Activated CD8-positive, alpha-beta memory T cell treated with anti-CD3 and anti-CD28 coated beads for 24 hours (primary cell): ENCODE results near the gene BICDL1.
"Not testable (repeated sequence)": the region's sequence is repeated elsewhere in the genome, so short reads cannot be mapped to it uniquely, and the experiment has no call there.

Experiments
- DNase-seq: peaks from one replicate; pipeline ENCODE4 v3.0.0-alpha.2; 2020

BICDL1 gene

GRCh38 chr12:120006258-120006975 is 17.4 kb downstream of the BICDL1 start:
- no peak for DNase-seq

- DNase-seq: peak; percentile 78
Observed at GRCh38 chr12:120007272-120007671, 18.2 kb downstream of the BICDL1 start.

DNA sequence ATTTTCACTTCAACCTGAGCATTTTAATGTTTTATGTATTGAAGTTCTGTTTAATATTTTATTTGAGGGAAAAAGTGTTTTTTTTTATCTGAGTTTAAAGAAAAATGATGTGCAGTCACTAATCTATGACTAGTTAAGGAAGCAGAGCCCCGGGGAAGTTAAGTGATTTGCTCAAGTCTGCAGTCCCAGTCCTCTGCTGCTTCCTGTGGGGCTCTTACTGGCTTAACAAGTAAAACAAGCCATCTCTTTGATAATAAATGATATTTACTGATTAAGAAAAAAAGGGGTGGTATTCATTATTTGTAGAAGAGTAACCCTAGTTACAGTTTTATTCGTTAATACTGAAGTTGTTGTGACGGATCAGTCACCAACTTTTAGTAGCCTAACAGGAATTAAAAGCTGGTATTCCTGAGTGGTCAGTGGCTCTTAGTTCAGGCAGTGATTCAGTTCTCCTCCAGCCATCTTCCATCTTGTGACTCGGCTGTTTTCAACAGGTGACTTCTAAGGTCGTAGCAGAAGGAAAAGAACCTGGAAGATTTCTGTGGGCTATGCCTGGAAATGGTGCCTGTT is 21.7 kb downstream of the BICDL1 start:
- DNase-seq: no peak

GRCh38 chr12:120012067-120012621 is 23.1 kb downstream of the BICDL1 start:
- DNase-seq: peak; percentile 80

DNA sequence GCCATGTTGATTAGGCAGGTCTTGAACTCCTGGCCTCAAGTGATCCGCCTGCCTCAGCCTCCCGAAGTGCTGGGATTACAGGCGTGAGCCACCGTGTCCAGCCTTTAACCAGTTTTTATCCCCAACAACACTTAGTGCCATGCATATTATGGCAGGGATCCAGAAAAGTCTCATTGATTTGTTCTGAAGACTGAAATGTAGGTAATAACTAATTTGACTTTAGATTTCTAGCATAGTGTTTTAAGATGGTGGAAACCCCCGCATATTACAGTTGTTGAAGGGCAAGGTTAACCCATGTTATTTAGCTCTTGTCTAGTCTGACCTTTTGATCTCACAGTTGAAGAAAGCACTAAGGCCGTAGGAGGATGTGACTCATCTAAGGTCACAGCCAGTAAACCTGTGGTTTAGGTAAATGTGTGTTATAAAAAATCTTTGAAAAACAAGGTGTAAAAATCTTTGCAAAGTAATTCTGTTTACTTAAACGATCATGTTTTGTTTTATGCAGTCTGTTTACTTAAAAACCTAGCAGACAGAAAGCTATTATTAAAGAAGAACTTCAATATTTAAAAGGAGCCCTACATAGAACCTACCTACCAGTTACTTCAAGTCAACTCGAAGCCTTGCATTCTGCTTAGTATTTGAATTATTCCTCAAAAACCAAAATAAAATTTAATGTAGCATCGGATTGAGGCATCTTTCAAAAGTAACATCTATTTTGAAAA is 24.8 kb downstream of the BICDL1 start:
- DNase-seq: peak; percentile 71

DNA sequence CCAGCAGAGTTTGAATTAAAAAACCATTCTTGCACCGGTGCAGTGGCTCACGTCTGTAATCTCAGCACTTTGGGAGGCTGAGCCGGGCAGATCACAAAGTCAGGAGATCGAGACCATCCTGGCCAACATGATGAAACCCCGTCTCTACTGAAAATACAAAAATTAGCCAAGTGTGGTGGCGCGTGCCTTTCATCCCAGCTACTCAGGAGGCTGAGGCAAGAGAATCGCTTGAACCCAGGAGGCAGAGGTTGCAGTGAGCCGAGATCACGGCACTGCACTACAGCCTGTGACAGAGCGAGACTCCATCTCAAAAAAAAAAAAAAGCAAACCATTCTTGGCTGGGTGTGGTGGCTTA is 25.3 kb downstream of the BICDL1 start:
- DNase-seq: not testable (repeated sequence)

- peak; percentile 69 for DNase-seq
Observed at GRCh38 chr12:120015313-120015712, 26.3 kb downstream of the BICDL1 start.

DNA sequence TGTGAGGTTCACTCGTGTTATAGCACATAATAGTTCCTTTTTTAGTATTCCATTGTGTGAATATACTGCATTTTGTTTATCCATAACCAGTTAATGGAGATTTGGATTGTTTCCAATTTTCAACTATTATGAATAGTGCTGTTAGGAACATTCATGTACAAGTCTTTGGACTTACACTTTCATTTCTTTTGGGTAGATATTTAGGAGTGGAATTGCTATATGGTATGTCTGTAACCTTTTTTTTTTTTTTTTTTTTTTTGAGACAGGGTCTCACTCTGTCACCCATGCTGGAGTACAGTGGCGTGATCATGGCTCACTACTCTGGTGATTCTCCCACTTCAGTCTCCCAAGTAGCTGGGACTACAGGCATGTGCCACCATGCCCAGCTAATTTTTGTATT is 27.2 kb downstream of the BICDL1 start:
- DNase-seq: not testable (repeated sequence)

DNA sequence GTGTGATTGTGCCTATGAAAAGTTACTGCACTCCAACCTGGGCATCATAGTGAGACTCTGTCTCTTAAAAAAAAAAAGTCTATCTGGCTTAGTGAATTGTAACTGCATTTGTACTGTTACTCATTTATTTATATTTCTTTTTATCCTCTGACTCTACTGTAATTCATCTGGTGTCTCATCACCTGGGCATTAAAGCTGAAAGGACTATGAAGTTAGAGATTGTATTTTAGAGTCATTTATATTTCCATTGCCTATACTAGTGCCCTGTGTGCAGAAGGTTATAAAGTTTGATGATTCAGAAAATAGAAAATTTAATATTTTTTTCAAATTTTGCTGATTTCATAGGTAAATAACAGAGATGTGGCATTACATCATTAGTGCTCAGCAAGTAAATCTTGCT is 30.2 kb downstream of the BICDL1 start:
- no peak for DNase-seq

GRCh38 chr12:120019938-120020337 is 30.9 kb downstream of the BICDL1 start:
- DNase-seq: no peak

GRCh38 chr12:120024193-120024592 is 35.2 kb downstream of the BICDL1 start:
- no peak for DNase-seq

DNA sequence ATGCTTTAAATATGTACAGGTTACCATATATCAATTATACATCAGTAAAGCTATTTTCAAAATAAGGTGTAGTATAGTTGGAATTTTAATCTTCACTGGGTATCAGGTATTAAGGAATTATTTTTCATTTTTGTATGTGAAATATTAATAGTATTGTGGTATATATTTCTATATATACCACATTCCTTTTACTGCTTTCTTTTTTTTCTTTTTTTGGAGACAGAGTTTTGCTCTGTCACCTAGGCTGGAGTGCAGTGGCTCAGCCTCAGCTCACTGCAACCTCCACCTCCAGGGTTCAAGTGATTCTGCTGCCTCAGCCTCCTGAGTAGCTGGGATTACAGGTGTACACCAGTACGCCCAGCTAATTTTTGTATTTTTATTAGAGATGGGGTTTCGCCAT is 36.6 kb downstream of the BICDL1 start:
- DNase-seq: no peak

DNA sequence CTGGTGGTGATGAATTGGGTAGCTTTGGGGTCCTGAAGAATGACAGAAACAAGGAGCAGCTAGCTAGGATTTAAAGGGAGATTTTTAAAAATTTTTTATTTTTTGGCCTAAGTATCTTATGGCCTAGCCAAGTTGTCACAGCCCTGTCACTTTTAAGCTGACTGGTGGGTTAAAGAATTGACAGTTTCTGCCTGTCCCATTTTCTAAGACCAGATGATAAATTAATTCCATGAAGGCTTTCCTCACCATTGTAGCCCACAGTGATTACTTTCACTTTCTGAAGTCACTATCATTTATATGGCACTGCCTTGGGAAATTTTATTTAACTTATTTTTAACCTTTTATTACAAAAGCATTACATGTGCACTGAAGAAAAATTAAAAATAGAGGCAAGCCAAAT is 43.2 kb downstream of the BICDL1 start:
- no peak for DNase-seq

DNA sequence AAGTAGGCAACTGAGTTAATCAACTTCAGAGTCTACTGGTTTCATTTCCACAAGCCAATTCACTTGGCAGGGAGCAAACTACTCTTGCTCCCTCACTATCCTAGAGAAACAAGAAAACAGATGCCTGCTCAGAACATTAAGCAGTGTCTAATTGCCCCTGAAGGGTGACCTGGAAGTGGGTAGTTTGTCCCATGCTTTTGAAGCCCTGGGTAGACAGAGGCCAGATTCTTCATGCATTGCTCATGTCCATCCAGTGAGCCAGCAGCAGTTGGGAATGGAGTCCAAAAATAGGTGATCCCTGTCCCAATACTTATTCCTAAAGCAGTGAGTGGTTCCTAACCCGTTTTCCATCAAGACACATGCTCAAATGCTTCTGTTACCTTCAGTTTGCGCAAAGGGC is 48.8 kb downstream of the BICDL1 start:
- DNase-seq: no peak

- no peak for DNase-seq
Observed at GRCh38 chr12:120039711-120040110, 50.7 kb downstream of the BICDL1 start.

GRCh38 chr12:120041386-120042231 is 52.6 kb downstream of the BICDL1 start:
- no peak for DNase-seq

DNA sequence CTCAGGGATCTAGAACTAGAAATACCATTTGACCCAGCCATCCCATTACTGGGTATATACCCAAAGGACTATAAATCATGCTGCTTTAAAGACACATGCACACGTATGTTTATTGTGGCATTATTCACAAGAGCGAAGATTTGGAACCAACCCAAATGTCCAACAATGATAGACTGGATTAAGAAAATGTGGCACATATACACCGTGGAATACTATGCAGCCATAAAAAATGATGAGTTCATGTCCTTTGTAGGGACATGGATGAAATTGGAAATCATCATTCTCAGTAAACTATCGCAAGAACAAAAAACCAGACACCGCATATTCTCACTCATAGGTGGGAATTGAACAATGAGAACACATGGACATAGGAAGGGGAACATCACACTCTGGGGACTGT is 56.3 kb downstream of the BICDL1 start:
- not testable (repeated sequence) for DNase-seq

- DNase-seq: no peak
Observed at GRCh38 chr12:120047072-120047471, 58.0 kb downstream of the BICDL1 start.

- no peak for DNase-seq
Observed at GRCh38 chr12:120048263-120048662, 59.2 kb downstream of the BICDL1 start.

- DNase-seq: no peak
Observed at GRCh38 chr12:120049426-120049825, 60.4 kb downstream of the BICDL1 start.

GRCh38 chr12:120051535-120051934 is 62.5 kb downstream of the BICDL1 start:
- no peak for DNase-seq

GRCh38 chr12:120054293-120054692 is 65.3 kb downstream of the BICDL1 start:
- no peak for DNase-seq
